ENCODE results near the gene CSNK1G2. TPM values are rescaled to one million over a fixed set of nuclear protein-coding genes. Genes with fewer than 3 reads are reported as not detected.

The CSNK1G2 gene
- total RNA-seq, 2 experiments from 2014 or later, result 51.9 to 57.5 TPM

DNA sequence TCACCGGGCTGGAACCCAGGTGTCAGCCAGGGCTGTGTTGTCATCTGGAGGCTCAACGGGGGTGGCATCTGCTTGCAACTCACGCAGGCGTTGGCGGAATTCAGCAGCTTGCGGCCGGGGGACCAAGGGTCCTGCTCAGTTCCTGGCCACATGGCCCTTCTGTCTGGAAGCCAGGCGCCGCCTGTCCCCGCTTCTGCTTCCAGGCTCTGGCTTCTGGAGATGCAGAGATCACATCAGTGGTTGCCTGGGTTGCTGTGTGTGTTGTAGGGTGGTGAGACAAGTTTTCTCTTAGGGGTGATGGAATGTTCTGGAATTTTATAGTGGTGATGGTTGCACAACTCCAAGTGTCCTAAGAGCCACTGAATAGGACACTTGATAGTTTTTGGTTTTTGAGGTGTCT lies 30.8 kb upstream of the CSNK1G2 start:
- Mint-ChIP-seq H3K4me1 (ENCODE audit: low read depth) (peaks cover 33% of the 10 kb centered on the region), H3K27ac (peak overlapping the region; percentile 50), H3K9me3 (no peaks in the 10 kb centered on the region), H3K4me3 (no peak overlapping the region), H3K36me3 (ENCODE audit: low read depth) (peaks cover 5% of the 10 kb centered on the region), H3K27me3 (no peaks in the 10 kb centered on the region)
- ATAC-seq (no peak), DNase-seq (no peak)
- CTCF ChIA-PET, result interaction anchor here (1.3 to 1.7 kb wide), 3 partner anchors 17 to 35 kb away, joined by 3 to 4 read pairs (median 3); no protein-coding TSS in a partner anchor
- intact Hi-C loops (cut with micrococcal nuclease), result no loop called here
- POLR2A ChIA-PET, result interaction anchor here (1.1 kb wide), 1 partner anchor 81 kb away, joined by 3 read pairs; no protein-coding TSS in a partner anchor
- no peak for TF ChIP-seq CTCF (IDR thresholded peaks at IDR 0.05)

- no peak for TF ChIP-seq CTCF (IDR thresholded peaks at IDR 0.05)
- Mint-ChIP-seq H3K27ac (no peak overlapping the region), H3K4me3 (no peak overlapping the region), H3K9me3 (no peaks in the 10 kb centered on the region), H3K4me1 (ENCODE audit: low read depth) (peaks cover 27% of the 10 kb centered on the region), H3K36me3 (ENCODE audit: low read depth) (no peaks in the 10 kb centered on the region), H3K27me3 (no peaks in the 10 kb centered on the region)
- POLR2A ChIA-PET, result no interaction called here
- intact Hi-C loops (cut with micrococcal nuclease), result no loop called here
- DNase-seq, result no peak
- no peak for ATAC-seq
- CTCF ChIA-PET, result interaction anchor here (1.3 kb wide), 1 partner anchor 16 kb away, joined by 3 read pairs; no protein-coding TSS in a partner anchor
These were observed 29.9 kb upstream of the CSNK1G2 start for GRCh38 chr19:1911098-1911497.

- H3K36me3 Mint-ChIP-seq (ENCODE audit: low read depth), result no peaks in the 10 kb centered on the region
- no peaks in the 10 kb centered on the region for H3K27me3 Mint-ChIP-seq
- H3K4me1 Mint-ChIP-seq (ENCODE audit: low read depth), result peaks cover 27% of the 10 kb centered on the region
- H3K4me3 Mint-ChIP-seq, result no peak overlapping the region
- H3K27ac Mint-ChIP-seq, result no peak overlapping the region
- TF ChIP-seq CTCF (IDR thresholded peaks at IDR 0.05), result no peak
- intact Hi-C loops (cut with micrococcal nuclease), result no loop called here
- POLR2A ChIA-PET, result no interaction called here
- H3K9me3 Mint-ChIP-seq, result no peaks in the 10 kb centered on the region
- no peak for DNase-seq
- ATAC-seq, result no peak
- CTCF ChIA-PET, result no interaction called here
These were observed 29.0 kb upstream of the CSNK1G2 start for GRCh38 chr19:1911995-1912394.

- intact Hi-C loops (cut with micrococcal nuclease), result no loop called here
- H3K27me3 Mint-ChIP-seq, result no peaks in the 10 kb centered on the region
These were observed 28.0 kb upstream of the CSNK1G2 start for GRCh38 chr19:1912760-1913505.

More at GRCh38 chr19:1912760-1913505, 28.0 kb upstream of the CSNK1G2 start:
- Mint-ChIP-seq H3K4me3 (no peak overlapping the region), H3K9me3 (no peaks in the 10 kb centered on the region), H3K36me3 (ENCODE audit: low read depth) (peaks cover 2% of the 10 kb centered on the region), H3K27ac (no peak overlapping the region), H3K4me1 (ENCODE audit: low read depth) (peaks cover 23% of the 10 kb centered on the region)
- DNase-seq (no peak), ATAC-seq (no peak)
- CTCF ChIA-PET, result no interaction called here
- no peak for TF ChIP-seq CTCF (IDR thresholded peaks at IDR 0.05)
- POLR2A ChIA-PET, result no interaction called here
